Stimulated activated CD4-positive, alpha-beta T cell treated with anti-CD3 and anti-CD28 coated beads, Interleukin-1b, Interleukin-23, amount 100 ng/mL, for 1 hour (primary cell): ENCODE measurements around the gene PSRC1.

Experiments used
- DNase-seq, 2 donors: peaks; one replicate each; pipeline ENCODE4 v3.0.0-alpha.2; 2020; ENCODE audit warnings: low read depth in 2 of 2

PSRC1 gene

GRCh38 chr1:109247401-109248365 lies 35.3 kb downstream of the PSRC1 start:
- no peak for DNase-seq

- DNase-seq = no peak
Measured at GRCh38 chr1:109246141-109246551, 36.8 kb downstream of the PSRC1 start.

GRCh38 chr1:109243860-109244552 lies 38.9 kb downstream of the PSRC1 start:
- no peak for DNase-seq

- no peak for DNase-seq
Measured at GRCh38 chr1:109243221-109243620, 39.7 kb downstream of the PSRC1 start.

- no peak for DNase-seq
Measured at GRCh38 chr1:109242387-109242786, 40.6 kb downstream of the PSRC1 start.

GRCh38 chr1:109241841-109242345 lies 41.1 kb downstream of the PSRC1 start:
- DNase-seq = no peak

- no peak for DNase-seq
Measured at GRCh38 chr1:109241344-109241743, 41.6 kb downstream of the PSRC1 start.

- no peak for DNase-seq
Measured at GRCh38 chr1:109240158-109241152, 42.5 kb downstream of the PSRC1 start.

- DNase-seq = no peak
Measured at GRCh38 chr1:109239409-109240068, 43.4 kb downstream of the PSRC1 start.

- no peak for DNase-seq
Measured at GRCh38 chr1:109239047-109239408, 43.9 kb downstream of the PSRC1 start.

- DNase-seq = no peak
Measured at GRCh38 chr1:109238382-109238781, 44.6 kb downstream of the PSRC1 start.

- DNase-seq = no peak
Measured at GRCh38 chr1:109237512-109237911, 45.4 kb downstream of the PSRC1 start.

GRCh38 chr1:109235137-109235536 lies 47.8 kb downstream of the PSRC1 start:
- DNase-seq = no peak

GRCh38 chr1:109231066-109231465 lies 51.9 kb downstream of the PSRC1 start:
- DNase-seq = no peak
